ENCODE data around the gene ADAMTS10. TPM values are rescaled to one million over a fixed set of nuclear protein-coding genes. Genes with fewer than 3 reads are reported as not detected.
A peak's percentile ranks its signal among the peaks of the same experiment; 100 is the strongest.

The ADAMTS10 gene
- total and polyA plus RNA-seq, 2 of the 8 experiments (the other 6 are each of a cell fraction or from before 2014, with no cell fraction given), result 6.9 to 17.4 TPM

- no peak for TF ChIP-seq RAD21 (IDR thresholded peaks at IDR 0.05 in 1 of 2, conservative IDR thresholded peaks at IDR 0.05 in 1 of 2; ENCODE audit: low read depth in 2 of 2, low read length in 2 of 2)
- TF ChIP-seq BRCA1 (IDR thresholded peaks at IDR 0.05; ENCODE audit: low read depth, low read length), result peak; percentile 70
- no peak for TF ChIP-seq EZH2 (IDR thresholded peaks at IDR 0.05; ENCODE audit: low read depth, low read length, severe bottlenecking)
- no peak for TF ChIP-seq CREB1 (IDR thresholded peaks at IDR 0.05)
- no peak for TF ChIP-seq BACH1 (IDR thresholded peaks at IDR 0.05; ENCODE audit: low read length)
- no peak for TF ChIP-seq CHD1 (IDR thresholded peaks at IDR 0.05; ENCODE audit: low read depth, low read length)
- TF ChIP-seq GABPA (IDR thresholded peaks at IDR 0.05; ENCODE audit: borderline replicate concordance, insufficient read depth, low read length), result peak; percentile 98
- no peak for TF ChIP-seq JUN (IDR thresholded peaks at IDR 0.05; ENCODE audit: low read depth, low read length)
- TF ChIP-seq EGR1 (IDR thresholded peaks at IDR 0.05; ENCODE audit: borderline replicate concordance, low read depth, low read length), result no peak
- no peak for TF ChIP-seq FOSL1 (IDR thresholded peaks at IDR 0.05; ENCODE audit: insufficient read depth, low read depth, low read length)
- TF ChIP-seq KDM4A (IDR thresholded peaks at IDR 0.05; ENCODE audit: low read depth, low read length, severe bottlenecking), result no peak
- no peak for TF ChIP-seq TCF12 (IDR thresholded peaks at IDR 0.05; ENCODE audit: low read depth, low read length)
- TF ChIP-seq SP2 (IDR thresholded peaks at IDR 0.05; ENCODE audit: low read length), result no peak
- TF ChIP-seq GTF2F1 (IDR thresholded peaks at IDR 0.05; ENCODE audit: borderline replicate concordance, low read depth, low read length), result no peak
- TF ChIP-seq SUZ12 (IDR thresholded peaks at IDR 0.05; ENCODE audit: low read length), result no peak
- TF ChIP-seq YY1 (IDR thresholded peaks at IDR 0.05; ENCODE audit: low read depth, low read length), result peak; percentile 99
- 0 out of 2 replicates have a peak, but pooled peaks have one; percentile 17 for TF ChIP-seq TAF1 (IDR thresholded peaks at IDR 0.05; ENCODE audit: low read depth, low read length)
- TF ChIP-seq KDM1A (IDR thresholded peaks at IDR 0.05; ENCODE audit: borderline replicate concordance, low read length), result no peak
- peak; percentile 50; the same call in 1 of the 2 replicates for TF ChIP-seq CHD2 (IDR thresholded peaks at IDR 0.05; ENCODE audit: low read length)
- no peak for TF ChIP-seq POLR2A (IDR thresholded peaks at IDR 0.05; ENCODE audit: control extremely low read depth in 1 of 2, low read depth in 2 of 2, low read length in 2 of 2)
- 0 out of 3 replicates have a peak, but pooled peaks of 1 of the 2 experiments have one; percentile 24 for TF ChIP-seq EP300 (IDR thresholded peaks at IDR 0.05; ENCODE audit: borderline replicate concordance in 1 of 2, low read depth in 2 of 2, low read length in 2 of 2)
- TF ChIP-seq CBX5 (IDR thresholded peaks at IDR 0.05; ENCODE audit: low read depth, low read length), result no peak
- no peak for TF ChIP-seq BCL11A (IDR thresholded peaks at IDR 0.05; ENCODE audit: low read depth in 2 of 2, low read length in 2 of 2)
- no peak for TF ChIP-seq ATF3 (IDR thresholded peaks at IDR 0.05; ENCODE audit: insufficient read depth, low read depth, low read length)
- TF ChIP-seq SRF (IDR thresholded peaks at IDR 0.05; ENCODE audit: low read depth, low read length), result peak; percentile 41; the same call in 1 of the 2 replicates
- TF ChIP-seq SP4 (IDR thresholded peaks at IDR 0.05; ENCODE audit: low read length), result peak; percentile 82; the same call in 1 of the 2 replicates
- peak; percentile 6; the same call in 1 of the 2 replicates for TF ChIP-seq TEAD4 (IDR thresholded peaks at IDR 0.05; ENCODE audit: low read depth, low read length)
Measured at GRCh38 chr19:8552810-8553209, 57.7 kb downstream of the ADAMTS10 start (continued).
